Measurements from ENCODE around the gene MAP4K4.

- TF ChIP-seq USF2 (IDR thresholded peaks at IDR 0.05; ENCODE audit: low read depth, low read length) (no peak), CTCF (conservative IDR thresholded peaks at IDR 0.05; ENCODE audit: low read depth, low read length) (peak; percentile 16; the same call in 1 of the 2 replicates), RCOR1 (IDR thresholded peaks at IDR 0.05; ENCODE audit: insufficient replicate concordance, low read length) (no peak), RAD21 (IDR thresholded peaks at IDR 0.05; ENCODE audit: low read length) (no peak), BHLHE40 (IDR thresholded peaks at IDR 0.05; ENCODE audit: low read depth, low read length) (no peak), POLR2A (IDR thresholded peaks at IDR 0.05; ENCODE audit: low read depth, low read length) (no peak), MAZ (IDR thresholded peaks at IDR 0.05; ENCODE audit: borderline replicate concordance, low read depth, low read length) (no peak), MXI1 (IDR thresholded peaks at IDR 0.05; ENCODE audit: borderline replicate concordance, low read depth, low read length) (no peak), RFX5 (IDR thresholded peaks at IDR 0.05; ENCODE audit: low read depth, low read length) (no peak)
Measured at GRCh38 chr2:101725515-101726192, 28.1 kb downstream of the MAP4K4 start.
